ENCODE measurements around the gene RFTN1.

Gene RFTN1

DNA sequence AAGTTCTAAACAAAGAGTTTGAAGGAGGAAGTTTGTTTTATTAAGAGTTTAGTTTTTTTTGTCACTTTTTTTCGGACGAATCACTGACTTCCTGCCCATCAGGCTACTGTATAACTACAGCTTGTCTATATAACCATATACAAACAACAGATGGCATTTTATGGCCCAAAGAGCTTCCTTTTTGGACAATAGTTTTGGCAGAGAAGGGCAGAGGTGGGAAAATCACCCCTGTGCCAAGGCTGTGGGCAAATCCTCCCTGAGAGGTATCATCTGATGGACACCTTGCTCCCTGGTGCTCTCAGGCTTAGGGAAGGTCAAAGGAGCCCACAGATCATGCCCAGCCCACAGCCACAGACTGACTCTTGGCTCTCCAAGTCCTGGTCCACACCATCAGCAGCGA is 135.1 kb downstream of the RFTN1 start:
- no peak for DNase-seq (ENCODE audit: low read depth in 3 of 3)

DNA sequence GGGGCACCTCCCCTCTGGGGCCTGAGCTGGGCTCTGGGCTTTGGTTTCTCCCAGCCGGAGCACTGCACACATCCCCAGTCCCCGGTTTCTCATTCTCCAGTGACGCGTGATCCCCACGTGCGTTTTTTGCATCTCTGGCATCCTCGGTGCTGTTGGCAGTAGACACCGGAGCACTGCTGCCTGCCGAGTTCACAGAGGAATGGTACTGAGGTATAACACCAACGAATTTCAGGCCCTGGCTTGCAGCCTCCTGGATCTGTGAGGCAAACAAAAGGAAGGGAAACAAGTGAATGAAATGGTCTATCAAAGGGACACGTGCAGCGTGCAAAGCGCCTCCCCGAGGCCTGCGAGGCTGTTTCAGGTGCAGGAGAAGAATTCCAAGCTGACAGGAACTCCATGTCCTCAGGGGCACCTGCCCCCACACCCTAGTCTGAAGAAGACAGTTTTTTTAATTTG is 135.6 kb downstream of the RFTN1 start:
- no peak for DNase-seq (ENCODE audit: low read depth in 3 of 3)

DNA sequence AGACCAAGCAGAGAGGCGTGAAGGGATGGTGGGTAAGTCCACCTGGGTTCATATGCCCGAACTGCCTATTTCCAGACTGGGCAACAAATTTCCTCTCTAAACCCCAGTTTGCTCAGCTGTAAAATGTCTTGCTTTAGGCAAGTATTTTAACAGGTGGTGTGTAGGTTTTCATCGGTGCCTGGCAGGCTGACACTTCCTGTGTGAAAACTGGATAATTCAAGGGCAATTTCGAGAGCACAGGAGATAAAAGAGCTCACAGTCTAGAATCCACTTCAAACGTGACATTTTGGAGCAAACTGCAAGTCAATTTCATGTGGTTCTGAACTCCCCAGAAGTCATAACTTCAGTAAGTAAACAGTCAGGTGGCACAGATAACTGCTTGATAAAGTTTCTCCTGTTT is 136.3 kb downstream of the RFTN1 start:
- no peak for DNase-seq (ENCODE audit: low read depth in 3 of 3)

DNA sequence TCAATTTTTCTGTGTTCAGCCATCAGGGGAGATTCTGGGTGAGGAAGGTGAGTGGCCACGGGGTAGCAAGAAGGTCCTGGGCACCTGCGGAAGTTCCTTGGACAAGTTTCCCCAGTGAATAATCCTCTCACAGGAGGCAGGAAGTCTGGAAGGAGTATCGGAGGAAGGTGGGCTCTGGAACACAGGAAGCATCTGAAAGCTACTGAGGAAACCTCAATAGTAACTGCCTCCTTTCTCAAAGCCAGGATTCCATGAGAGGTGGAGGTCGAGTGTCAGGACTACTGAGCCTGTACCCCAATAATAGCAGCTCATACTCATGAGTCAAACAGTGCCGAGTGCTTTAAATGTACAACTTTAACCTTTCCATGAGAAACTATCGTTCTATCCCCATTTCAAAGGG is 137.6 kb downstream of the RFTN1 start:
- DNase-seq (ENCODE audit: low read depth in 3 of 3): no peak

DNA sequence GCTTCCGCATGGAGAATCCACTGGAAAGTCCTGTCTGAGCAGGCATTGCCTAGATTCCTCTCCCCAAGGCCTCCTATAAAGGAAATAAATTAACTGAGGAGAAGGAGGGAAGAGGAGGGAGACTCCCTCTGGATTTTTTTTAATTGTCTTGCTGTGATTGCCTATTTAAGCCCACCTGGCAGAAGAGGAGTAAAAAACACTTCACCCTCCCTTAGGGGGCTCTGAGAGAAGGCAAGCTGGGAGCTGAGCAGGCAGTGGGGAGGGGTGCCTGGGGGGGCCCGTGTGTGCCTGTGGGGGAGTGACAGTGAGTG is 138.6 kb downstream of the RFTN1 start:
- no peak for DNase-seq (ENCODE audit: low read depth in 3 of 3)

DNA sequence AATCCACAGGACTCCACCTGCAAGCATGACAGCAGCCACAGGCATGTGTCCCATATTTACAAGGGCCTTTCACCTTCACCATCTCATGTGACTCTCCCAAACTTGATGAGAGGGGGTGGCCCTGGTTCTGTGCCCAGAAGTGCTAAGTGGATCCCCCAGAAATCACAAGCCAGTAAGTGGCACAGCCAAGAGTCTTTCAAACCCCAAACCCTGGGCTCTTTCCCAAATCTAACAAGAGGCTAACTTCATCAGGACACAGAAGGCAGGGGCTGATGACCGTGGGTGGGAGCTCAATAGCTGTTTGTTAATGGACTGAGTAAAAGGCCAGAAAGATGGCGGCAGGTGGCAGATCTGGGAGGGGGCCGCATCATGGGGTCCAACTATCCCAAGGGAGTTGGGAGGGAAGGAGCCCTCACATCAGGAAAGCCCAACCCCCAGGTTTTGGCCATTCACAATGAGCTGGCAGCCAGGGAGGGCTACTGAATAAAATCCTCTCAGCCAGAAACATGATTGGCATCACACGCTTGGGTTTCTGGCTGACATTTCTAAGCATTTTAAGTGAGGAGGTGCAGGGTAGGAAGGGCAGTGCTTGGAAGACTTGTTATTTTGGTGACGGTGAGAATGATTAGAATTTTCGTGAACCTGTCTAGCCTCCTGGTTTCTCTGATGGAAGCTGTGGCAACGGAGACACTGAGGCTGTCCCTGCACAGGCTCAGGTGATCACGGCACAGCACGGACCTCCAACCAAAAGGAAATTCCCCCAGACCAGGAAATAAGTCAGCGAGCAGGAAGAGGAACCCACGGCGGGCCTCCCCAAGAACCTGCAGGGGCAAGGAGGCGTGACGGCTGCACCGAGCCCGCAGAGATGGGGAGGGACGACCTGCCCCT is 139.2 kb downstream of the RFTN1 start:
- DNase-seq (ENCODE audit: low read depth in 3 of 3): no peak

DNA sequence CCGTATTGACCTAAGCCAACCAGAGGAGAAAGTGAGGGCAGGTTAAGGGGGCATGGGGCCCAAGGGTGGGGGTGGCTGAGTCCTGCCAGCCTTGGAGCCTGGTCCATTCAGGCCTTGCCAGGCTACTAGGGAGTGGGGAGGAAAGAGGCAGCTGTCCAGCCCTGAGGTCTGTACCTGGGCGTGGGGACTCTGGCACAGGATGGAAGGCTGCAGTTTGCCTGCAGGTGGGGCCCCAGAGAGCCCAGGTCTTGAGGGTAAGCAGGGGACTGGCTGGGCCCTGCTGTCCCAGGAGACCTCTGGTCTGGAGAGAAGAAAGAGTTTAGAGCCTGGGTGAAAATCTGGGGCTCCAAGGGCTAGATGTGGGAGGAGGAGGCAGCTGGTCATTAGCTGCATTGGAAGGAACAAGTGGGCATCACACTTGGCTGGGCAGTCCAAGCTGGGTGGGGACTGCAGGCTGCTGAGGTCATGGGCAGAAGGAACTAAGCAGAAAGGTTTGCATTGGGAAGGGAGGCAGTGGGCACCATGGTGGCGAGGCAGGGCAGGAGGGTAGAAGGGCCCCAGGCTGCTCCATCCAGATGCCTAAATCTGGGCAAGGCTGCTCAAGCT is 140.1 kb downstream of the RFTN1 start:
- DNase-seq (ENCODE audit: low read depth in 3 of 3): no peak

DNA sequence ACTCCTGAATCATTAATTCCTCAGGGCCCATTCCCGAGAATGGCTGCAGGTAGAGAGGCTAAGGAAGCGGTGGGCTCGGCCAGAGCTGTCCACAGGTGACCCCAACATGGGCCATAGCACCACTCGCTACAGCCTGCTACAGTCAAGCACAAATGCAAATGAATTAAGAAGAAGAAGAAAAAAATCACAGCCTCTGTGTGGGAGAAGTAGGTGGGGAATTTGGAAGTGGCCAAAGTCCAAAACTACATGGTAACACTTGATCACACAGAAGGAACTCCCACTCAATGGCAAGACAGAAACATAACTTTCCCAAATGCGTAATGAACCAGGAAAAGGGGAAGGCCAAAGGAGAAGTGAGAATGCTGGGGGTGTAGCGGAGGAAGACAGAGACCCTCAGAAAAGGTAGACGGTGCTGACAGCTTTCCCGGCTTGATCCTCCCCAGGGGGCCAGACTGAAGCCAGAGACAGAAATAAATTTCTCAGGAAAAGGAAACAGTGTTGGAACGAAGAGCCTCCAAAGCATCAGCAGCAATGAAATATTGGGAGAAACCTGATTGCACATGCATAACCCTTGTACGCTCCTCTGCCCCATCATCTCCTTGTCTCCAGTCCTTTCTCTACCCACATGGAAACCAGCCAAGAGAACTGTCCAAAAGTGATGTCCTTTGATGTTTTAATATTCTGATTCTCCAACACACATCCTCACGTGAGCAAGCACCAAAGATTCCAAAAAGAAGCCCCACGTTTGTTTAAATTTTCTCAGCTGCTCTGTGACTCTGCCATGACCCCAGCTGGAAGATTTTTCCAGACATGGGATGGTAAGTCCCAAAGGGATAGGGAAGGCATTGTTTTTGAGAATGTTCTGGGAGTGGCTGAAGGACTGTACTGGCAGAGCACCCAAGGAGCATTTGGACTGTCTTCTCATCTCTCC is 140.9 kb downstream of the RFTN1 start:
- no peak for DNase-seq (ENCODE audit: low read depth in 3 of 3)

DNA sequence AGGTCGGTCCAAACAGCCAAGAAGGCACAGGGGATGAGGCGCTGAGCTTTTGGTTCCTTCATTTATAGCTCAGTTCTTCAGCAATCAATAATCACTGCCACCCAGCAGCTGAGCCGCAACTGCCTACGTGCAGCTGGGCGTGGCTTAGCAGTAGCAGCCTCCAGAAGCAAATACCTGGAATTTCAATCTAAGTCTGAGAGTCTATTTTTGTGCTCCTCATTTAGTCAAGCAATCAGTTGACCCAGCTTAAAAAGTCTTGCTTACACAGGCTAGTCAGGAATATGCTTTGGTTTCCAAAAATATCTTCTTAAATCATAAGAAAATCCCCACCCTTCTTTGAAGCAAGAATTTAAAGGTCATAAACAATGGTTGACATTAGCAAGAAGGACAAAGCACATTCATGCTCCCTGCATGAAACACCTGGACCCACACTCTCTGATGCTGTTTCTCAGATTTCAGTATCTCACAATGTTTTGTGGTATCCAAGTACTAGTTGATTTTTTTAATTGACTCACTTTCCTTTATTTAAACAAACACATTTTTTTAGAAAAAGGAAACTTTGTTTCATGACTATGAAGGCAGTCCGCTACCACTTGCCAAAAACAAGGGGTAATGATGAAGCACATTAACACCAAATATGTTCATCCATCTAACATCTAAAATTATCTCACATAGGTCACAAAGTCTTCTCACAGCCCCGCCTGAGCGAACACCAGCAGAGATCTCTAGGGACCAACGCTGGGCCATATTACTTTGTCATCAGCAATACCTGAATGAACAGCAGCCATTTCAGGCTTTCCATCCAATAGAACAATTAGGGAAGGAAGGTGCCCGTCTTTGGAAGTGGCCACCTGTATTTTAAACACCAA is 142.4 kb downstream of the RFTN1 start:
- no peak for DNase-seq (ENCODE audit: low read depth in 3 of 3)

DNA sequence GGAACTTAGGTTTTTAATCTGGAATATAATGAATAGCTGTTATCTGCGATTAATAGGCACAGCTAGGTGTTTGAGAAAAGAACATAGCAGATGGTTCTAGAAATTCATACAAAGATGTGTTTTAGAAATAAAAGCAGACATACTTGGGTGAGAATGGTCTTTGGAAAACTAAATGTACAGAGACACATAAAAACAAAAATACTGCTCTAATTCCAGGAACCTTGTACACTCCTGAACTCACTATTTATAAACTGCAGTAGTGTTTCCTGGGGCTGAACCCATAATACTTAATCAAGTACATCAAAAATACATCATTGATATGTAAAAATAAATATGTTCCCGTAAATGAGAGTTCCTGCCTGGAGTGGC is 143.0 kb downstream of the RFTN1 start:
- DNase-seq (ENCODE audit: low read depth in 3 of 3): no peak

DNA sequence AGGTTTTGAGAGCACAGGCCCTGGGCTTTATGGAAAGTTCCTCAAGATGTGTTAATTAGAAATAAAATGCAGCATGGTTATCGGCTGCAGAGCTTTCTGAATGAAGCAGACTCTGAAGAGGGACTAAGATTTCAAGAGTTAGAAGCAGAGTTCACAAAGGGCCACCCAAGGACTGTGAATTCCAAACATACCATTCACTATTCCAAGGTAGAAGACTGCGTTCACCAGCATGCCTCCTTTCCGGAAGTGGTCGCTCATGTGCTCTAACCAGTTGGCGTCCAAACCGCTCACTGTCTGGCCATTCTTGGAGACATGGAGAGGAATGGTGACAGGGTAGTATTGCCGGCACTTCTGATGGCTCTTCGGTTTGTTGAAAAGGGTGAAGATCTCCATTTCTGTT is 143.6 kb downstream of the RFTN1 start:
- no peak for DNase-seq (ENCODE audit: low read depth in 3 of 3)

DNA sequence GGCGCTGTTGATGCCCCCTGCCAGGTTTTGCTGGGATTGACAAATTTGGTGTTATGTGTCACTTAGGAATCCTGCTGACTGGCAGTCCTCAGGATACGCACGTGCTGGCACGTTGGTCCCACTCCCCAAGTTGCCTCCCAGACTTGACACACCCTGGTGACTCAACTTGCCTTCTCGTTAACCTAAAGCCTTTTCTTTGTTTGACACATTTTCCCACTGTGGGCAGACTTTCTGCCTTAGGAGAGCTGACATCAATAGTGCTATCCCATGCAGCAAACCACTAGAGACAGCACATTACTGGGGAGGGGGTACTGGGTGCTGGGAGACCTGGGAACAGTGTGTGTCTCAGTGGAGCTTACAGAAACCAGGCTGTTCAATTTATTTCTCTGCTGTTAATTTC is 144.2 kb downstream of the RFTN1 start:
- no peak for DNase-seq (ENCODE audit: low read depth in 3 of 3)

DNA sequence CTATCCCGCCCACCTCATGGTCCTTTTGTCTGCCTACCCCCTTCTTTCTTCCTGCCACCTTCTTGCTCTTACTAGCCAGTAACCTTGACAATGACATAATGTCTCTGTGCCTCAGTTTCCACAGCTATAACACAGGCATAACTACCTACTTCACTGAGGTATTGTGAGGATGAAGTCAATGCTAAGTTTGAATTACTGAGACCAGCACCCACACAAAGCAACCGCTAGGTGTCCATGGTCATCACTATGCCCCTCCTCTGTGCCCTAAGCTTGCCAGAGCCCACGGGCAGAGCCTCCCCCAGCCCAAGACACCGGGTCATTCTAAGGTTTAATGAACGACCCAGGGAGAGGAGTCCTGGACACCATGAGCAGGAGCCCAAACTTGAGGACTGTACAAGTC is 146.9 kb downstream of the RFTN1 start:
- no peak for DNase-seq (ENCODE audit: low read depth in 3 of 3)

DNA sequence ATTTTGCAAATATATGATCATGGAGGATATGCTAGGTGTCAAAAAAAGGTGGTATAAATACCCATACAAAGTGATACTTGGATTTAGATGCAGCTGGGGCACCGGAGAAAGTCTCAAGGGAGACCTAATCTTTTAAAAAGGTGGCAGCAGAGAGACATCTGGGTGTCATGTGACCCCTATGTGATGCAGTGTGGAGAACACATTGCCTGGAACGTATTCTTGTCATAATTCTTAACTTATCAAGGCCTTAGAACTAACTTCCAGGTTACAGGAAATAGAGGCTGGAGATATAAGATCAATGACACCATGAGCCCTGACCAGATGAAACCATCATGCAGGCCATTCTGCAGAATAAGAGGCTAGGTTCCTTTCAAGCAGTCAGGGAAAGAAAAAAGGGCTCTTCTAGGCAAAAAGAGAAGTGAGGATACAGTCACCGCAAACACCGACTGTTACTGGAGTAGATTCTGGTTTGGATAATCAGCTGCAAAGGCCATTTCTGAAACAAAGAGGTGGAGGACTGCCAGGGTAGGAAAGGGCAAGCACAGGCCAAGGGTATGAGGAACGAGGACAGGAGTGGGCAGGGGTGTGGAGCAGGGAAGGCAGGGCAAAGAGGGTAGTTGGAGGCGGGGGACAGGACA is 147.9 kb downstream of the RFTN1 start:
- DNase-seq (ENCODE audit: low read depth in 3 of 3): no peak

DNA sequence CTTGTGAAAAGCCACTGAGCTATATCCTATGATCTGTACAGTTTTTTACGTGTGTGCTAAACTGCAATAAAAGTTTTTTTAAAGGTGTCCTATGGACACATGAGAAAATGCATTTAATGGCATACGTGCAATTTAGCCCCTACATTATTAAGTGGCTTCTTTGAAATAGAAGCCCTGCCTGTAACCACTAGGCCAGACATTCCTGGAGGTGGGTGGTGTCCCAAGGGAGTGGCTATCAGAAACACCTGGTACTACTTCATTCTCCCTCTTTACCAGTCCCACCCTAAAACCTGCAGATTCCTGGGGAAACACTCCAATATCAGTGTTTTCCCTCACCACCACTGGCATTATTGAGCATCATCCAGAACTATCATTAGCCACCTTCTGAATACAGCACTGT is 148.5 kb downstream of the RFTN1 start:
- no peak for DNase-seq (ENCODE audit: low read depth in 3 of 3)

DNA sequence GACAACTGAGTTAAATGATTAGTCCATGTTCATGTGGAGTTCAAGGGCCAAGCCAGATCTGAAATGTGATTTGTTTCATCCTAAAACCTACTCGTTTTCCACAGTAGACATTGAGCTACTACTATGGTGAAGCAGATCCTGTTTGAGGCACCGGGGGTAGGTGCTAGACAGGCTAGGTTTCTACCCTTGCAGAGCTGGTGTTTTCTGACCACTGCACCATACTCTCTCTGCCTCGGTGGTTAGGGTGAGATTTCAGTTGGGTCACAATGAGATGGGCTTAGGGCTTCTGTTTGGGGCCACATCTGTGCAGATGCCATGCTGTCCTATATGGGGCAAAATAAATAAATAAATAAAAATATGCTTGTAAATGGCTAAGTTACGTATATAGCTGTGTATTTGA is 149.2 kb downstream of the RFTN1 start:
- DNase-seq (ENCODE audit: low read depth in 3 of 3): no peak

DNA sequence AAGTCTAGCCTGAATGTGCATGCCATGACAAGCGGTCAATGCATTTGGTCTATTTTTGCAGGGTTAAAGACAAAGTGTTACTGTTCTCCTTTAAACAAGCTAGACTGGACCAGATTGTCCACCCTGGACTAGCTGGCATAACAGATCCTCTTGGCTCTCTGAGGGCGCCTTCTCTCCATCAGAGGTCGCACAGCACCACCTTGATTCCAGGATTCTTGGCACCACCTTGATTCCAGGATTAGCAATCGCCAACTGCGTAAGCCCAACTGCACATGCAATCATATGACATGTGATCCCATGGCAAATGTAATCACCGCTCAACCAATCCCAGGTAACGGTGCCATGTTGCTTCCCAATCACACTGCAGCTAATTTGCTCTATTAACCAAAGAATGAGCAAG is 149.9 kb downstream of the RFTN1 start:
- no peak for DNase-seq (ENCODE audit: low read depth in 3 of 3)

DNA sequence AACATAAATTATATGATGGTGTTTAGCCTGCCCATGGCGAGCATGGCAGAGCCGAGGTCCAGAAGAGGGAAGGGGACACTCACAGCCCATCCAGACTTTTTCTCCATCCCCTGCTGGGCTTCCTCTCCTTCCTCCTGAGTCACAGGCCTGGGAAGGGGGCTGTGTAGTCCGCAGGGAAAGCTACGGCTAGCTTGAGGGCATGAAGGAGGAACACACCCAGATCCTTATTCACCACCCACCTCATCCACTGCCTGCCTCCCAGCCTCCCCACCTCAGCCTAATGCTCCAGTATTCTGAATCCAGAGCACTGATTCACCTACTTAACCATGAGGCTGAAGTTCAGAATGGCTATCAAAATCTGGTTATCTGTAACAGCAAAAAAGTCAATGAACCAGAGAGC is 150.7 kb downstream of the RFTN1 start:
- DNase-seq (ENCODE audit: low read depth in 3 of 3): no peak

DNA sequence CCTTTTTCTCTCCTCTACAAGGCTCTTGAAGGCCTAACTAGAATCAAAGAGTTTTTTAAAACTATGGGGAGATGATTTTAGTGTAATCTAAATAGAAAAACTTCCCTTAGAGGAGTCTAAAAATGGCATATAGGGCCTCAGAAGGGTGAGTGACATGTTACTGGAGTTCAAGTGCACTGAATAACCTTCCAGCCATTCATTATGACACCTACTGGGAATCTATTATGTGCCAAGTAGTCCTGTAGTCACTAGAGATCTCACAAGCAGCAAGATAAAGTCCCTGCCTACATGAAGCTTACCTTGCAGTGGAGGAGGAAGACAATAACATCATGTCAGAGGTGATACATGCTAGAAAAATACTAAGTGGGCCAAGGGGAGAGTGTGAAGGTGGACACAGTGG is 152.4 kb downstream of the RFTN1 start:
- DNase-seq (ENCODE audit: low read depth in 3 of 3): no peak

DNA sequence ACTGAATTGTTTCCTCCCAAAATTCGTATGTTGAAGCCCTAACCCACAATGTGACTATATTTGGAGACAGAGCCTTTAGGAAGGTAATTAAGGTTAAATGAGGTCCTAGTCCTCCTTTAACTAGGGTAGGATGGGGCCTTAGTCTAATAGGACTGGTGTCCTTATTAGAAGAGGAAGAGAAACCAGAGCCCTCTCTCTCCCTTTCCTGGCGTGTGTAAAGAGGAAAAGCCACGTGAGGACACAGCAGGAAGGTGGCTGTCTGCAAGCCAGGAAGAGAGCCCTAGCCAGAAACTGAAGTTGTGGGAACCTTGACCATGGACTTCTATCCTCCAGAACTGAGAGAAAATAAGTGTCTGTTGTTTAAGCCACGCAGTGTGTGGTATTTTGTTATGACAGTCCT is 154.2 kb downstream of the RFTN1 start:
- no peak for DNase-seq (ENCODE audit: low read depth in 3 of 3)

DNA sequence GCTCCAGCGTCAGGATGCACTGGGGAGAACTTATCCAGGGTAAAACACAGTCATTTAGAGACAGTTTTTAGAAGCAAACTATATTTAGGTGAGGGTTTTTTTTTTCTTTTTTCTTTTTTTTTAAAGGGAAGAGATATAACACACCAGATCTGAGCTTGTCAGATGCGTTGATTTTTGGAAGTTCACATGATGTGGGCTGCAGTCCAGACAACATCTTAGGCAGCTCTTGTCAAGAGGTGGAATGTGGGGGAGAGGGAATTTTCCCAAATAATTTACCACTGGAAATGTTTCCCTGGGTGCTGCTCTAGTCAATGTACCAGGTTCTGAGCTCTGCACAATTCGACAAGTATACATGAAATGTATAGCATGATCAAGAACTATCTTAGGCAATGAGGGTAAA is 155.2 kb downstream of the RFTN1 start:
- no peak for DNase-seq (ENCODE audit: low read depth in 3 of 3)
